Measurements from ENCODE around the gene BRCA2. TPM values are rescaled to one million over a fixed set of nuclear protein-coding genes. Genes with fewer than 3 reads are reported as not detected.

The BRCA2 gene, protein sequence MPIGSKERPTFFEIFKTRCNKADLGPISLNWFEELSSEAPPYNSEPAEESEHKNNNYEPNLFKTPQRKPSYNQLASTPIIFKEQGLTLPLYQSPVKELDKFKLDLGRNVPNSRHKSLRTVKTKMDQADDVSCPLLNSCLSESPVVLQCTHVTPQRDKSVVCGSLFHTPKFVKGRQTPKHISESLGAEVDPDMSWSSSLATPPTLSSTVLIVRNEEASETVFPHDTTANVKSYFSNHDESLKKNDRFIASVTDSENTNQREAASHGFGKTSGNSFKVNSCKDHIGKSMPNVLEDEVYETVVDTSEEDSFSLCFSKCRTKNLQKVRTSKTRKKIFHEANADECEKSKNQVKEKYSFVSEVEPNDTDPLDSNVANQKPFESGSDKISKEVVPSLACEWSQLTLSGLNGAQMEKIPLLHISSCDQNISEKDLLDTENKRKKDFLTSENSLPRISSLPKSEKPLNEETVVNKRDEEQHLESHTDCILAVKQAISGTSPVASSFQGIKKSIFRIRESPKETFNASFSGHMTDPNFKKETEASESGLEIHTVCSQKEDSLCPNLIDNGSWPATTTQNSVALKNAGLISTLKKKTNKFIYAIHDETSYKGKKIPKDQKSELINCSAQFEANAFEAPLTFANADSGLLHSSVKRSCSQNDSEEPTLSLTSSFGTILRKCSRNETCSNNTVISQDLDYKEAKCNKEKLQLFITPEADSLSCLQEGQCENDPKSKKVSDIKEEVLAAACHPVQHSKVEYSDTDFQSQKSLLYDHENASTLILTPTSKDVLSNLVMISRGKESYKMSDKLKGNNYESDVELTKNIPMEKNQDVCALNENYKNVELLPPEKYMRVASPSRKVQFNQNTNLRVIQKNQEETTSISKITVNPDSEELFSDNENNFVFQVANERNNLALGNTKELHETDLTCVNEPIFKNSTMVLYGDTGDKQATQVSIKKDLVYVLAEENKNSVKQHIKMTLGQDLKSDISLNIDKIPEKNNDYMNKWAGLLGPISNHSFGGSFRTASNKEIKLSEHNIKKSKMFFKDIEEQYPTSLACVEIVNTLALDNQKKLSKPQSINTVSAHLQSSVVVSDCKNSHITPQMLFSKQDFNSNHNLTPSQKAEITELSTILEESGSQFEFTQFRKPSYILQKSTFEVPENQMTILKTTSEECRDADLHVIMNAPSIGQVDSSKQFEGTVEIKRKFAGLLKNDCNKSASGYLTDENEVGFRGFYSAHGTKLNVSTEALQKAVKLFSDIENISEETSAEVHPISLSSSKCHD (N-terminal part only)
- 3.6 TPM for total RNA-seq

GRCh38 chr13:32315238-32316027, at the start of gene BRCA2, which contains the start of gene ZAR1L:
TSS of gene BRCA2 (plus strand) at chr13:32315508. CDS start at chr13:32316461, 953 bp downstream.
TSS of gene ZAR1L (minus strand) at chr13:32315363. CDS start at chr13:32311925, 3,438 bp downstream.
- ATAC-seq, result peak; percentile 99
- intact Hi-C loops (cut with DNase I), result no loop called here

DNA sequence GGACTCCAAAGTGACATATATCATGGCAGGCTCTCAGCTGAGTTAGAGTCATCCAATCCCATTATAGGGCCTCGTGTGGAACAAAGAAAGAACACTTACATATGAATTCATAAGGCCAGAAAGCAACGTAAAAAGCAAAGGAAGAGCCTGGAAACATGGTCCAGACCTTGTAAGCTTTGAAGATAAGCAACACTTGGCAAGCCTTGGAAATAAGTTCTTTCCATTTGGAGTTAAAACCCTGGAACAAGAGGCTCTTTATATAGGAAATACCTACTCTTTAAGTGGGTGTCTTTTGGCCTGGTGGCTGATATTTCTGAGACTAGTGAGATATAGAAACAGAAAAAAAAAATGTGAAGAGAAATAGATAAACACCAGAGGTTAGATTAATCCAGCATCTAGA, 49.6 kb upstream of the BRCA2 start:
- DNase-seq (ENCODE audit: low spot score) (no peak), ATAC-seq (no peak)
- intact Hi-C loops (cut with DNase I), result no loop called here

More at GRCh38 chr13:32315238-32316027, at the start of gene BRCA2, which contains the start of gene ZAR1L:
- DNase-seq (ENCODE audit: low spot score), result peak; percentile 95

- intact Hi-C loops (cut with DNase I), result no loop called here
- no peak for ATAC-seq
- DNase-seq (ENCODE audit: low spot score), result no peak
These were observed 49.2 kb upstream of the BRCA2 start for GRCh38 chr13:32266130-32266529.

DNA sequence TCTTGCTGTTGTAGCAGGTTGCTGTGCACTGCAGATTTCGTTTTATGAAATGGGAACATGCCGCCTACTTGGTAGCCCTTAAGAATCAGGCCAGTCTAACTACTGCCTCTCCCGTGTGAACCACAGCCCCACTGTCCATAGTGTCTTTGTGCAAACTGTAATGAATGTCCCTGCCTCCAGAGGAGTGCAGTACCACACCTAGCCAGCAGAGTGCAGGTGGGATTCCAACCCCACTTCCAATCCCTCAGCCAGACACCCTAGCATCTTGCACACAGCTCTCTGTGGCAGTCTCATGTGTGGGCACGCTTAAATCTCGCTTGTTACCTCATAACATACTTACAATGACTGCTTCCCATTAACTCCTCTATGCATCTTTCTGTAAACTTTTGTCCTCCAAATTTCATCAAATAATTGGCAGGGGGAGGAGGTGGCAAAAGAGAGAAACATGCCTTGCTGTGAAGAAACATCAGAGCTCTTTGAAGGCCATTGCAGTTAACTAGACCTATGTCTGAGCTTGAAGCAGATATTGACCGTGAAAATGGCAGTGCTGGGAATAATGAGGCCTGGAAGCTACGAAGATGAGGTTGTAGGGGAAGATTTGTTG, 47.4 kb upstream of the BRCA2 start:
- intact Hi-C loops (cut with DNase I), result no loop called here
- ATAC-seq (no peak), DNase-seq (ENCODE audit: low spot score) (no peak)

GRCh38 chr13:32272021-32272683, 43.2 kb upstream of the BRCA2 start:
- intact Hi-C loops (cut with DNase I), result no loop called here
- DNase-seq (ENCODE audit: low spot score), result no peak
- no peak for ATAC-seq

DNA sequence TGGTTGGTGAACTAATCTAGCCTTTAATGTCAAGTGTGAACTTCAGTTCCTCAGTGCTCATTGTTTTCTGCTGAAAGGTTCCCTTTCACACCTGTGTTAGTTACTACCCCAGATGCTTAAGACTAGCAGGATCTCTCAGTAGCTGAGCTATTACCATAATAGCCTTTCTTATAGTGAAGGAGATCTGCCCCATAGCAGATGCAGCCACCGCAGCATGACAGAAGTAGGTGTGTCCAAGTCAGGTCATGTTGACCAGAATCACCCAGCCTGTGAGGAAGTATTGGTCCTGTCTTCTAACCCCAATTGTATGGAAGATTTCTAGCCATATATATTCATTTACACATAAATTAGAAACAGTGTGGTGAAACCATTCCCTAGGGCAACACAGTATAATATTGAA, 37.5 kb upstream of the BRCA2 start:
- DNase-seq (ENCODE audit: low spot score) (no peak), ATAC-seq (no peak)
- intact Hi-C loops (cut with DNase I), result no loop called here

GRCh38 chr13:32278426-32278825, 36.9 kb upstream of the BRCA2 start:
- intact Hi-C loops (cut with DNase I), result no loop called here
- ATAC-seq (no peak), DNase-seq (ENCODE audit: low spot score) (no peak)

DNA sequence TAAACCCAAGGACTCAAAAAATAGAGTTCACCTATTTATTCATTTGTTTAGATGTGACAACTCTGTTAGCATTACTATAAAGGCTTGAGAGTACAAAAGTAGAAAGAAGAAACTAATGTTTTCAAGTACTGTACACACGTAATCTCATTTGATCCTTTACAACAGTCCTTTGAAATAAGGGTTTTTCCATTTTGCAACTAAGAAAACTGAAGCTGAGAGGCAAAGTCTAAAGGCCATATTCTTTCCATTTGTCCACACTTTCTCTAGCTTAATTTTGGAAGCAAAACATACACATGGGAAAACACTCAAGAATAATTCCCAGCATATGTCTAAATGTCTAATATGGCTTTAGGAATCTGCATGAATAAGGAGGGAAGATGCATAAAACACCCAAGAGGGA, 34.2 kb upstream of the BRCA2 start:
- ATAC-seq (no peak), DNase-seq (ENCODE audit: low spot score) (no peak)
- intact Hi-C loops (cut with DNase I), result no loop called here

DNA sequence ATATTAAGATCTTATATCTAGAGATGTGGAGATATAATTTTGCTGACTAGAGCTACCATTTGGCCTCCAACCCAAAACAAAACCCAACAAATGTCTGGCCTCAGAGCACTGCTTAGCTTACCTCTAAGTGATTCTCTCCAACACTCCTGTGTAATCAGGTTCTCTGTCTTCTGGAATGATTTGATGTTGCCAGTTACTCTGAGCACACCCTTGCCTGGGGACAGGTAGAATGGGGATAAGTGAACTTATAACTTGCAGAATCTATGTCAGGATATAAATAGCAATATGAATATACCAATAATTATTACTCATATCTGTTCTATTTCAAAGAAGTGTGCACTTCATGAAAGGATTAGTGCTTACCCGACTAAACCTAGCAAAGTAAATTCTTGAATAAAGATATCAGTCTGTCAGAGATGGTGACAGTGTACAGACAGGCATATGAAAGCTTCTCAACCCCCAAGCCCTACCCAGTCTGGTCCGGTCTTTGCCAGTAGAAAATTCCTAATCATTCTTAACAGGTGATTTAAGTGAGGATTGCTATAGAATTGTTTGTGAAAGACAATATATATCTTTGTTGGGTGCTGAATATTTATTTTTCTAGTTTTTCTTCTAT, 33.1 kb upstream of the BRCA2 start:
- no peak for ATAC-seq
- intact Hi-C loops (cut with DNase I), result no loop called here
- no peak for DNase-seq (ENCODE audit: low spot score)

DNA sequence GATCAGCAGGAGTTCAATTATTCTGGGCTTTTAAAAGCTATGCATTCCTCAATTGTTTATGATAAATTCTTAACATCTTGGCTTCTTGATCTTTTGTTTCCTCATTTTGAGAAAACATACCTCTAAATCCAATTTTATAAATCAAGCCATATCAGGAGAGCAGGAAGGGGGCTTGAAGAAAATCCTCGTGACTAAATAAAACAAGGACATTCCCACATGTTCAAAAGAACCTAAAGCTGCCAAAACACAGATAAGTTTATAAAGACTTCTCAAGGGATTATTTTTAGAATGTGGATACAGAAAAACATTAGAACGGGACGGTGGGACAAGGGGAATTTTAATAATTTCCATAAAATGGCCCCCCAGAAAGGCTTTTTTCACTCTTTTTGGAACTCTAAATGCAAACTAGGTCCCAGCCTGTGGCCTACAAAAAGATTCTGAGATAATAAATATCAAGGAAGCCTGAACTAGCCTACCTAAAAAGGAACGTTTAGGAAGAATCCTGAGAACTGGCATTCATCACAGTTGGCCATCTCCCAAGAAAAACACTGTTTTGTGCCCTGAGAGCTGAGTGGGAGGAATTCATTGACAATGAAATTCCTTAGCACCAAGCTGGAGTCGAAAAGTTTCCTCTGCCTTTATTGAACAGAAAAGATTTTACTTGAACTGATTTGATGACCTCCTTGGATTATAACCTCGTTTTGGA, 30.2 kb upstream of the BRCA2 start:
- ATAC-seq (peak; percentile 61), DNase-seq (ENCODE audit: low spot score) (no peak)
- intact Hi-C loops (cut with DNase I), result no loop called here

- no peak for DNase-seq (ENCODE audit: low spot score)
- no peak for ATAC-seq
- intact Hi-C loops (cut with DNase I), result no loop called here
These were observed 29.7 kb upstream of the BRCA2 start for GRCh38 chr13:32285633-32285965.

GRCh38 chr13:32297206-32297605, 18.1 kb upstream of the BRCA2 start:
- intact Hi-C loops (cut with DNase I), result no loop called here
- DNase-seq (ENCODE audit: low spot score) (no peak), ATAC-seq (no peak)

GRCh38 chr13:32298695-32299094, 16.6 kb upstream of the BRCA2 start:
- DNase-seq (ENCODE audit: low spot score) (no peak), ATAC-seq (no peak)
- intact Hi-C loops (cut with DNase I), result no loop called here

- intact Hi-C loops (cut with DNase I), result no loop called here
- no peak for ATAC-seq
These were observed 15.4 kb upstream of the BRCA2 start for GRCh38 chr13:32299893-32300292.

DNA sequence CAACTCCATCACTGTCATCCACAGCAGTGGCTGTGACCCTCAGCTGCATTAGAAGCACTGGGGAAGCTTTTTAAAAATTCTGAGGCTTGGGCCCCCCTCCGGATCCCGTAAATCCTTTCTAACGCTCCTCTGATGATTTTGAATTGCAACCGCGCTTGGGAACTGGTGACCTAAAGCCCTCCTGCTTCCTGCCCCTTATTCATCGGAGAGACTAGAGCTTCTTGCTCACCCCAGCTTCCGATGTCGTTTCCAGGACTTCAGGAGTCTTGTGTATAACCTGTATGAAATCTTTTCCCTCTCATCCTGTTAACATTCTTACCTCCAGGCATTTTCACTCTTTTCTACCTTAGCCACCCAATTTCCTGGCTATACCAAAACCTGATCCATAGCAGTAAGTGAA, 14.9 kb upstream of the BRCA2 start:
- DNase-seq (ENCODE audit: low spot score) (no peak), ATAC-seq (no peak)
- intact Hi-C loops (cut with DNase I), result no loop called here

More at GRCh38 chr13:32299893-32300292, 15.4 kb upstream of the BRCA2 start:
- no peak for DNase-seq (ENCODE audit: low spot score)

DNA sequence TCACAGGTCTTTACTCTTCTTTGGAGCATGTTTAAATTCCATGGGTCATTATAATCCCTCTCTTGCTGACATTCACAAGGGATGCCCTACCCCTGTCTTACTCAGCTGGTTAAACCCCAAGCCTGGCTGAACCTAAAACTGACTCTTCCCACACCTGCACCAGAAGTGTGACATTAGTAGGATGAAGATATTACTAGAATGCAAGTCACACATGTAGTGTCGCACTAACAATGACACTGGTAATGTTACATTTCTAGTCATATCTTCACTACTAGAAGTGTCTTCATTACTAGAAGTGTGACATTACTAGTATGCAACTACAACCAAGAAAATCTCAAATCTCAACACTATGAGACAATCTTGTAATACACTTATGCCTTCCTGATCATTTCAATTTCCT, 14.4 kb upstream of the BRCA2 start:
- DNase-seq (ENCODE audit: low spot score) (no peak), ATAC-seq (no peak)
- intact Hi-C loops (cut with DNase I), result no loop called here

GRCh38 chr13:32302461-32302860, 12.8 kb upstream of the BRCA2 start:
- ATAC-seq (no peak), DNase-seq (ENCODE audit: low spot score) (no peak)
- intact Hi-C loops (cut with DNase I), result no loop called here
